ENCODE data around the gene RPTN. TPM values are rescaled to one million over a fixed set of nuclear protein-coding genes. Genes with fewer than 3 reads are reported as not detected.

Gene RPTN
- total RNA-seq, 2 donors from 2014 or later = not detected

- ATAC-seq (no peak), DNase-seq (no peak)
- intact Hi-C loops (cut with DNase I, micrococcal nuclease) = no loop called here
Measured at GRCh38 chr1:152127673-152128072, 31.4 kb downstream of the RPTN start.

- ATAC-seq (no peak), DNase-seq (no peak)
- intact Hi-C loops (cut with DNase I, micrococcal nuclease) = no loop called here
Measured at GRCh38 chr1:152125834-152126443, 33.1 kb downstream of the RPTN start.

- ATAC-seq (no peak), DNase-seq (no peak)
- intact Hi-C loops (cut with DNase I, micrococcal nuclease) = no loop called here
Measured at GRCh38 chr1:152118915-152119314, 40.1 kb downstream of the RPTN start.

- ATAC-seq (no peak), DNase-seq (no peak)
- intact Hi-C loops (cut with DNase I, micrococcal nuclease) = no loop called here
Measured at GRCh38 chr1:152115344-152115743, 43.7 kb downstream of the RPTN start, which contains the start of gene TCHH. TSS of gene TCHH (minus strand) at chr1:152115444. CDS start at chr1:152114080, 1,364 bp downstream.

- DNase-seq (no peak), ATAC-seq (no peak)
- intact Hi-C loops (cut with DNase I, micrococcal nuclease) = no loop called here
Measured at GRCh38 chr1:152112885-152113432, 46.1 kb downstream of the RPTN start.

DNA sequence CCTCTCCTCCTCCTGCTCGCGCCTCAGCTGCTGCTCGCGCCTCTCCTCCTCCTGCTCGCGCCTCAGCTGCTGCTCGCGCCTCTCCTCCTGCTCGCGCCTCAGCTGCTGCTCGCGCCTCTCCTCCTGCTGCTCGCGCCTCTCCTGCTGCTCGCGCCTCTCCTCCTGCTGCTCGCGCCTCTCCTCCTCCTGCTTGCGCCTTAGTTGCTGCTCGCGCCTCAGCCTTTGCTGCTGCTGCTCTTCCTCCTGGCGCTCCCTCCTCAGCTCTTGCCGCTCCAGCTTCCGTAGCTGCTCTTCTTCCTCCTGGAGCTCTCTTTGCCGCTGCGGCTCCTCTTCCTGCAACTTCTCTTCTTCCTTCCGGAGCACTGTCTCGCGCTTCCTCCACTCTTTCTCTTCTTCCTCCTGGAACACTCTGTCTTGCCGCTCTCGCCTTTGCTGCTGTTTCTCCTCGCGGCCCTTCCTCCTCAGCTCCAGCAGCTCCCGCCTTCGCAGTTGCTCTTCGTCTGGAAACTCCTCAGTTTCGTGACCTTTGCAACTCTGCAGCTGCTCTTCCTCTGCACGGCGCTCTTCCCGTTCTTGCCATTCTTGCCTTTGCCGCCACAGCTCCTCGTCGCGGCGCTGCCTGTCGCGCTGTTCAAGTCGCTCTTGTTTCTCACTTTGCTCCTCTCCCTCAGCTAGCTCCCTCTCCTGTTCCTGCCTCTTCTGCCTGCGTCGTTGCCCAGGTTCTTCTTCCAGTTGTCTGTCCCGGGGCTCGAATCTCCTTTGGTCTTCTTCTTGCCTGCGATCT lies 46.7 kb downstream of the RPTN start:
- ATAC-seq (peak; percentile 46), DNase-seq (peak in 1 of 2 donors; percentile 12)
- intact Hi-C loops (cut with DNase I, micrococcal nuclease) = no loop called here

GRCh38 chr1:152111515-152111968 lies 47.5 kb downstream of the RPTN start:
- peak in 1 of 2 donors; percentile 5 for DNase-seq
- peak; percentile 23 for ATAC-seq
- intact Hi-C loops (cut with DNase I, micrococcal nuclease) = no loop called here

DNA sequence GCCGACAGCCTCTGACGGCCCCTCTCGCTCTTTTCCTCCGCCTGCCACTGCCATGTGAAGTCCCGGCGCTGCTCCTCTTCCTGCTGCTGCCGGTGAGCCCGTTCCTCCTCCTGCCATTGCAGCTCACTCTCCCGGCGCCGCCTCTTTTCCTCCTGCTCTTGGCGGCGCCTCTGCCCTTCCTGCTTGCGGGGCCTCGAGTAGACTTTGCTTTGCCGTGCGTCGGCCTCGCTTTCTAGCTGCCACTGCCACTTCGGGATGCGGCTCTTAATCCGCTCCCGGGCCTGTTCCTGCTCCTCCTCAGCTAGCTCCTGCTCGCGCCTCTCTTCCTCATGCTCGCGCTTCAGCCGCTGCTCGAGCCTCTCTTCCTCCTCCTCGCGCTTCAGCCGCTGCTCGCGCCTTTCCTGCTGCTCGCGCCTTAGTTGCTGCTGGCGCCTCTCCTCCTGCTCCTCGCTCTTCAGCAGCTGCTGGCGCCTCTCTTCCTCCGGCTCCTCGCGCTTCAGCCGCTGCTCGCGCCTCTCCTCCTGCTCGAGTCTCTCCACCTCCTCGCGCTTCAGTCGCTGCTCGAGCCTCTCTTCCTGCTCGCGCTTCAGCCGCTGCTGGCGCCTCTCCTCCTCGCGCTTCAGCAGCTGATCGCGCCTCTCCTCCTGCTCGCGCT lies 48.0 kb downstream of the RPTN start:
- DNase-seq = peak; percentile 27 to 43
- intact Hi-C loops (cut with DNase I, micrococcal nuclease) = no loop called here
- peak; percentile 65 for ATAC-seq

- intact Hi-C loops (cut with DNase I, micrococcal nuclease) = no loop called here
- ATAC-seq (peak; percentile 38), DNase-seq (peak; percentile 16 to 27)
Measured at GRCh38 chr1:152110365-152110859, 48.6 kb downstream of the RPTN start.

DNA sequence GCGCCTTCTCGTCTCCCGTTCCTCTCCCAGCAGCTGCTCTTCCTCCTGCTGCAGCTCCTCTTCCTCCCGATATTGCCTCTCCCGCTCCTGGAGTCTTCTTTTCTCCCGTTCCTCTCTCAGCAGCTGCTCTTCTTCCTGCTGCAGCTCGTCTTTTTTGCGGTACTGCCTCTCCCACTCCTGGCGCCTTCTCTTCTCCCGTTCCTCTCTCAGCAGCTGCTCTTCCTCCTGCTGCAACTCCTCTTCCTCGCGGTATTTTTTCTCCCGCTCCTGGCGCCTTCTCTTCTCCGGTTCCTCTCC lies 49.1 kb downstream of the RPTN start:
- no peak for ATAC-seq
- DNase-seq = no peak
- intact Hi-C loops (cut with DNase I, micrococcal nuclease) = no loop called here

- intact Hi-C loops (cut with DNase I, micrococcal nuclease) = no loop called here
- peak in 1 of 2 donors; percentile 11 for DNase-seq
- no peak for ATAC-seq
Measured at GRCh38 chr1:152109231-152109997, 49.6 kb downstream of the RPTN start.

DNA sequence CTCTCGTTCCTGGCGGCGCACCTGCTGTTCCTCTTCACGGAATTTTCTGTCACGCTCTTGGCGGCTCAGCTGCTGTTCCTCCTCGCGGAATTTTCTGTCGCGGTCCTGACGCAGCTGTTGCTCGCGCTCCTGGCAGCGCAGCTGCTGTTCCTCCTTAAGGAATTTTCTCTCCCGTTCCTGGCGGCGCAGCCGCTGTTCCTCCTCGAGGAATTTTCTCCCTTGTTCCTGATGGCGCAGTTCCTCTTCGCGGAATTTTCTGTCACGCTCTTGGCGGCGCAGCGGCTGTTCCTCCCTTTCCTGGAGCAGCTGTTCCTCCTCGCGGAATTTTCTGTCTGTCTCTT lies 50.2 kb downstream of the RPTN start:
- intact Hi-C loops (cut with DNase I, micrococcal nuclease) = no loop called here
- ATAC-seq (no peak), DNase-seq (peak in 1 of 2 donors; percentile 10)

- DNase-seq (peak; percentile 39 to 45), ATAC-seq (peak; percentile 34)
- intact Hi-C loops (cut with DNase I, micrococcal nuclease) = no loop called here
Measured at GRCh38 chr1:152107984-152108881, 50.8 kb downstream of the RPTN start.

DNA sequence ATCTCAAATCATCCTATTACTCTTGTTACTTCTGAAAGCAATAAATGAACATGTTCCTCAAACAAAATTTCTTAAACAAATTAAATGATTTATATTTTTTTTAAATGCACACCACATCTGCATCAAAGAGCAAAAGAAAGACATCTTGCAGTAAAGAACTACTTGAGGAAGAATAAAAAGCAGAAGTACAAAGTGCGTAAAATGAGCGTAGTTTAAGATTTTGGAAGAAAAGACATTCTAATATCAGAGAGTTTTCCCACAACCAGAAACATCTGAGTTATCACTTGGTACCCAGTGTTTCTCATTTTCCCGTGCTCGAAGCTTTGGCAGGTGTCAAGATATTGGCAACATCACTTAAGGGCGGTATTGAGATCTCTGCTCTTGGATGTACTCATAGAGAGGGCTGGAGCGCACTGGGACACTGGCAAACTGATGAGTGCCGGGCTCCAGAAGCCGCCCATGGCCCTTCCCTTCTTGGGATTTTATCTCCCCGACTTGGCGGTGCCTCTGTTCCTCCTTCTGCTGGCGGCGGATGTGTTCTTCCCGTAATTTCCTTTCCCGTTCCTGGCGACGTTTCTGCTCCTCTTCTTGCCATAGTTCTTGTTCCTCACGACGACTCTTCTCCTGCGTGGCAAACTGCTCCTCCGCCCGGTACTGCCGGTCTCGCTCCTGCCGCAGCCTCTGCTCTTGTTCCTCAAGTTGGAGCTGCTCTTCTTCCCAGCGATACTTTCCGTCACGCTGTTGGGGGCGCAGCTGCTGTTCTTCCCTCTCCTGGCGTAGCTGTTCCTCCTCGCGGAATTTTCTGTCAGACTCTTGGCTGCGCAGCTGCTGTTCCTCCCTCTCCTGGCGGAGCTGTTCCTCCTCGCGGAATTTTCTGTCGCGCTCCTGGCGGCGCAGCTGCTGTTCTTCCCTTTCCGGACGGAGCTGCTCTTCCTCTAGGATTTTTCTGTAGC lies 51.7 kb downstream of the RPTN start:
- intact Hi-C loops (cut with DNase I, micrococcal nuclease) = no loop called here
- DNase-seq = no peak
- ATAC-seq = no peak

DNA sequence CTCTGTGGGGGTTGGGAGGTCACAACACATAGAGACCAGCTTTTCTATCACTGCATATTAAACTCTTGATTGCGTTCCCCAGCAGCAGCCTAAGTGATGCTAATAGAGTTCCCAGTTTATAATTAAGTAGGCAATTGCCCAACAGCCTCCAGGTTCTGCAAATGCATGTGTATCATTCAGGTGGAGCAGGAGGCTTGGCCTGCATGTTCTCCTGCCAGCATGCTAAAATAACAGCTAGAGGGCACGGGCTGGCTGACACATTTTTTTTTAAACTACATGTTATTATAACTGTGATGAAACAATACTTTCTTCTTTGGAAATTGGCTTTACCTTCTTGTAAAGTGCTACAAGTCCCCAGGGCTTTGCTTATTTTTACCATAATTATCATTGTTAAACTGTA lies 54.2 kb downstream of the RPTN start:
- intact Hi-C loops (cut with DNase I, micrococcal nuclease) = no loop called here
- ATAC-seq (no peak), DNase-seq (no peak)

Data from left colon (tissue), 2 donors.